H1 (cell line): ENCODE data around the gene ADD1. TPM values are rescaled to one million over a fixed set of nuclear protein-coding genes. Genes with fewer than 3 reads are reported as not detected.

ENCODE experiments used
- CBX8 ChIP-seq: fragments of 300-800, 300-1000 bp; sonication (generic); IDR thresholded peaks from 2 replicates; pipeline ENCODE4 v1.7.1; 2016; ENCODE audit warnings: low read depth, low read length, borderline replicate concordance
- CTBP2 ChIP-seq: IDR thresholded peaks from 2 replicates; pipeline ENCODE4 v1.7.0; 2011; ENCODE audit warnings: borderline replicate concordance, mild to moderate bottlenecking, moderate library complexity, mixed read lengths, low read length; ENCODE audit not compliant: insufficient read depth, insufficient read length
- ZNF274 ChIP-seq: IDR thresholded peaks from 2 replicates; pipeline ENCODE4 v1.7.0; 2012; ENCODE audit warnings: low read length, borderline replicate concordance; ENCODE audit errors: extremely low read depth
- polyA plus RNA-seq, 7 experiments: library from polyadenylated mRNA; depleted of rRNA in 3 of 7; stranded (reverse) in 5 of 7; unstranded in 2 of 7; fragments of >200 nt in 5 of 7; fragments of 200-250 nt in 2 of 7; gene quantifications; 1 replicate in 5 of 7; 2 replicates in 1 of 7; 4 replicates in 1 of 7; pipeline versions ENCODE4 v1.2.1 to v1.2.3, GENCODE V29; 2011 to 2013; ENCODE audit warnings: missing spikeins in 2 of 7, mixed read lengths in 2 of 7
- total RNA-seq: library from RNA; stranded (reverse); fragmentation: NEBNext Ultra II Directional; extraction: Animal tissue kit (Norgen Biotek cat#: 25700); gene quantifications from 2 replicates; pipeline ENCODE4 v1.2.1, GENCODE V29; 2021

Gene ADD1
- total and polyA plus RNA-seq, 2 of the 8 experiments (the other 6 are each of a cell fraction or from before 2014, with no cell fraction given), result 113 to 143 TPM

DNA sequence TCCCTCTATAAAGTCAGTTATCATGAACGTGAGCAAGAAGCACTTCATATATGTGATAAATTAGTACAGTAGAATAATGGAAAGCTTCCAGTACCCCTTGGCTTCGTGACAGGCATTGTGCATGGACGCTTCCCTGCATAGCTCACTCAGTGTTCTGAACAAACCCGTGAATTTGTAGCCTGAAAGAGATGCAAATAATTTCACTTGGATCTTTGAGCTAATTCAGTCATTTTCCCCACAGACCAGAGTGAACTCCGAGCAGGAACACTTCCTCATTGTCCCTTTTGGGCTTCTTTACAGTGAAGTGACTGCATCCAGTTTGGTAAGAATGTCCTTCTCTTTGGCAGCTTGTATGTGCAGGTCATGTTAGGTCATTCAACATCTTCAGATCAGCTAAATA is 50.1 kb downstream of the ADD1 start (continued):
- TF ChIP-seq ZNF274 (no peak), CTBP2 (no peak), CBX8 (no peak)
